PFSK-1 (cell line): ENCODE results near the gene OTUD1.

ENCODE experiments used
- FOXP2 ChIP-seq: optimal IDR thresholded peaks from 2 replicates; pipeline ENCODE3; 2011; ENCODE audit warnings: borderline replicate concordance, control low read depth, inconsistent platforms; ENCODE audit not compliant: insufficient read depth; ENCODE audit errors: extremely low read length, extremely low read depth
- POLR2AphosphoS5 ChIP-seq: IDR thresholded peaks from 2 replicates; pipeline ENCODE4 v1.6.1; 2012; ENCODE audit warnings: low read depth, mild to moderate bottlenecking, control low read depth, low read length, moderate library complexity
- SIN3A ChIP-seq: IDR thresholded peaks from 2 replicates; pipeline ENCODE4 v1.6.1; 2012; ENCODE audit warnings: mild to moderate bottlenecking, low read length, moderate library complexity, borderline replicate concordance; ENCODE audit not compliant: insufficient read depth
- TAF1 ChIP-seq: IDR thresholded peaks from 2 replicates; pipeline ENCODE4 v1.6.1; 2012; ENCODE audit warnings: low read length, control low read depth, borderline replicate concordance; ENCODE audit not compliant: insufficient read depth
- TF ChIP-seq, protein P1 (sequence below), 2 experiments: IDR thresholded peaks; 2 replicates each; pipeline versions ENCODE4 v1.6.1 to v1.8.0; 2011 to 2012; ENCODE audit warnings: low read depth in 2 of 2, low read length in 2 of 2, control low read depth in 1 of 2, inconsistent platforms in 1 of 2, mild to moderate bottlenecking in 1 of 2, moderate library complexity in 1 of 2; ENCODE audit not compliant: insufficient read depth in 1 of 2

Gene OTUD1

DNA sequence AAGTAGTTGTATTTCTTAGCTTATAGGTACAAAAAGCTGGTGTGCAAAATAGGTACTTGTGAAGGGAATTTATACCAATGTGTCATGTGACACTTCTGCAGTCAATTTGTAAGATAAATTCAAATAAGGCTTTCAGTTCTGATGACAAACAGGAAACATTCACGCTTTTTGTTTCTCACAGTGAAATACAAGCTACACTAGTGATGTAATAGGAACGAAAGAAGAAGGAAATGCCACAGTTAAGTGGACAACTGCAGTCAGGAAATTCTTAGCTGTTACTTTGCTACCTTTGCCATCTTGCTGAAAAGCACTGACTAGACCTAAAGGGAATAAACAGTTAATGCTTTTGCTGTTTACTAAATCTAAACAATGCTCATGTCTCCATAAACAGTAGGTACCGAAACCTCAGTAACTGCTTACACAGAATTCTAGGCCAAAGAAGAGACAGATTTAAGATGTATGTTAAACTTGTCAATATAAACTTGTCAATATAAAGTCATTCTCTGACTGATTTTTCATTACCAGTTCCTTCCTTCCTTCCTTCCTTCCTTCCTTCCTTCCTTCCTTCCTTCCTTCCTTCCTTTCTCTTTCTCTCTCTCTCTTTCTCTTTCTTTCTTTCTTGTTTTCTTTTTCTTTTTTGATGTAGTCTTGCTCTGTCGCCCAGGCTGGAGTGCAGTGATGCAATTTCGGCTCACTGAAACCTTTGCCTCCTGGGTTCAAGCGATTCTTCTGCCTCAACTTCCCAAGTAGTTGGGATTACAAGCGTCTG lies 10.1 kb downstream of the OTUD1 start:
- TF ChIP-seq SIN3A (no peak), POLR2AphosphoS5 (no peak), TAF1 (no peak), FOXP2 (no peak)
- TF ChIP-seq, protein P1, sequence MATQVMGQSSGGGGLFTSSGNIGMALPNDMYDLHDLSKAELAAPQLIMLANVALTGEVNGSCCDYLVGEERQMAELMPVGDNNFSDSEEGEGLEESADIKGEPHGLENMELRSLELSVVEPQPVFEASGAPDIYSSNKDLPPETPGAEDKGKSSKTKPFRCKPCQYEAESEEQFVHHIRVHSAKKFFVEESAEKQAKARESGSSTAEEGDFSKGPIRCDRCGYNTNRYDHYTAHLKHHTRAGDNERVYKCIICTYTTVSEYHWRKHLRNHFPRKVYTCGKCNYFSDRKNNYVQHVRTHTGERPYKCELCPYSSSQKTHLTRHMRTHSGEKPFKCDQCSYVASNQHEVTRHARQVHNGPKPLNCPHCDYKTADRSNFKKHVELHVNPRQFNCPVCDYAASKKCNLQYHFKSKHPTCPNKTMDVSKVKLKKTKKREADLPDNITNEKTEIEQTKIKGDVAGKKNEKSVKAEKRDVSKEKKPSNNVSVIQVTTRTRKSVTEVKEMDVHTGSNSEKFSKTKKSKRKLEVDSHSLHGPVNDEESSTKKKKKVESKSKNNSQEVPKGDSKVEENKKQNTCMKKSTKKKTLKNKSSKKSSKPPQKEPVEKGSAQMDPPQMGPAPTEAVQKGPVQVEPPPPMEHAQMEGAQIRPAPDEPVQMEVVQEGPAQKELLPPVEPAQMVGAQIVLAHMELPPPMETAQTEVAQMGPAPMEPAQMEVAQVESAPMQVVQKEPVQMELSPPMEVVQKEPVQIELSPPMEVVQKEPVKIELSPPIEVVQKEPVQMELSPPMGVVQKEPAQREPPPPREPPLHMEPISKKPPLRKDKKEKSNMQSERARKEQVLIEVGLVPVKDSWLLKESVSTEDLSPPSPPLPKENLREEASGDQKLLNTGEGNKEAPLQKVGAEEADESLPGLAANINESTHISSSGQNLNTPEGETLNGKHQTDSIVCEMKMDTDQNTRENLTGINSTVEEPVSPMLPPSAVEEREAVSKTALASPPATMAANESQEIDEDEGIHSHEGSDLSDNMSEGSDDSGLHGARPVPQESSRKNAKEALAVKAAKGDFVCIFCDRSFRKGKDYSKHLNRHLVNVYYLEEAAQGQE (IDR thresholded peaks at IDR 0.05; ENCODE audit: insufficient read depth in 1 of 2, low read depth in 2 of 2, low read length in 2 of 2) = no peak

DNA sequence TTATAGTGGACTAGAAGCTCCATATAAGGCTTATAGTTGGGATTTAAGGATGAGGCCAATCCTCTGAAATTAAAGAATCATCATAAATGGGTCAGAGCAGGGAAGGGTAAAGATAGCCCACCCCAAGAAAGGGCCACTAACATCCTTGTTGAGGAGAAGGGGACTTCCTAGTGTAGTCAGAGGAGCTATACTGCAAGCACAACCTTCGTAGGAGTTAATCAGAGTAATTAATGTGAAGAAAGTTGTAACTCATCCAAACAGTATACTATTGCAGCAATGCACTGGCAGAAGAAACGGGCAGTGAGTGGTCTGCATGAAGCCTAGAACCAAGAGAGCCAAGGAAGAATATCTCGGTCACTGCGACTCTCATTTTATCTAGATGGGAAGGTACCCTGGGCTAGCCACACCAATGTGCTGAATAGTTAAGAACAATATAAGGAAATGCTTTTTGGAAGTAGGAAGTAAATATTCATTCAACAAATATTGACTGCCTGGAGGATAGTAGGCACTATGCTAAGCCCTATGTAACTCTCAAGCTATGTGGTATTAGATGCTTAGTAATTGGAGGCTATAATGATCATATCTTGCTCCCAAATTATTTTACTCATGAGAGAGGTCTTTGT lies 13.3 kb downstream of the OTUD1 start:
- TF ChIP-seq, protein P1 (IDR thresholded peaks at IDR 0.05; ENCODE audit: insufficient read depth in 1 of 2, low read depth in 2 of 2, low read length in 2 of 2) = no peak
- TF ChIP-seq TAF1 (no peak), SIN3A (no peak), FOXP2 (no peak), POLR2AphosphoS5 (no peak)

DNA sequence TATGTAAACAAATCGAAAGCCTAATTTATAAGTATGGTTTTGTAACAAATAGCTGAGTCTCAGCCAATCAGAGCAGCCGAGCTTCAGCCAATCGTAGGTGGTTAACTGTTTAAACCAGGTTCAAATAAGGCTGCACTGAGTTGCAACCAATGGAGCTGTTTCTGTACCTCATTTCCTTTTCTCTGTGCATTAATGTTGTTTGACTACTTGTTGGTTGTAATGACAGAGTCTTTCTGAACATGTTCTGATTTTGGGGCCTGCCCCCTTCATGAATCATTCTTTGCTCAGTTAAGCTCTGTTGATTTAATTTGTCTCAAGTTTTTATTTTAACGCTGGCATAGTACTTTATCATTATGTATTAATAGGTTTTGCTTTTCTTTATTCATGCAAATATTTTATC lies 14.6 kb downstream of the OTUD1 start:
- no peak for TF ChIP-seq TAF1
- TF ChIP-seq POLR2AphosphoS5 = no peak
- no peak for TF ChIP-seq FOXP2
- TF ChIP-seq, protein P1 (IDR thresholded peaks at IDR 0.05; ENCODE audit: insufficient read depth in 1 of 2, low read depth in 2 of 2, low read length in 2 of 2) = no peak
- TF ChIP-seq SIN3A = no peak

DNA sequence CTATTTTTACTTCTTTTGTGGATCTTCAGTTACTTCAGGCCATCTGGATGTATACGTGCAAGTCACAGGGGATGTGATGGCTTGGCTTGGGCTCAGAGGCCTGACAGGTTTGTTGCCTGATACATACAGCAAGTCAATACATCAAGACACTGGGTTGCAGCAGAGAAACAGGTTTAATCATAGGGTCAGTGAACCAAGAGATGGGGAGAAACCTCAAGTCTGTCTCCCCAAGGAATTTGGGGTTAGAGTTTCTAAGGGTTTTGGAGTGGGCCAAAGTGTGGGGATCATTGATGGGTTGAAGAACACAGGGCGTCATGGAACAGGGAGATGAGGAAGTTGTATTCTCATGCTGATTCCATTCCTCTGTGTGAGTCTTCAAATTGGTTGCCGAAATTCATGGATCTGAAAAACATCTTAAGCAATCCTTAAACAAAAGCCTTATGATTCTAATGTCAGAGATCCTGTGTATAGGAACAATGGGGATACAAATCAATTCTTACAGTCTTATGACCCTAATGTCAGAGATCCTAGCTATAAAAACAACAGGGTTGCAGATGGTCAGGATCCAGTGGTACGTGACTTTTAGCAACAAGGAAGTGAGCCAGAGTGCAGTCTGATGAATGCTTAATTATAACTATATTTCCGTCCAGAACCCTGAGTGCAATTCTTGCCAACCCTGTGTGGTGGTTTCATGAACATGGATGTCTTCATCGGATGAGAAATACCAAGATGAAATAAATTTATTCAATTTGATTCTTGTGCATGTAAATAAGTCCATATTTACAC lies 18.9 kb downstream of the OTUD1 start:
- TF ChIP-seq FOXP2 = no peak
- TF ChIP-seq SIN3A = no peak
- TF ChIP-seq TAF1 = no peak
- TF ChIP-seq POLR2AphosphoS5 = no peak

DNA sequence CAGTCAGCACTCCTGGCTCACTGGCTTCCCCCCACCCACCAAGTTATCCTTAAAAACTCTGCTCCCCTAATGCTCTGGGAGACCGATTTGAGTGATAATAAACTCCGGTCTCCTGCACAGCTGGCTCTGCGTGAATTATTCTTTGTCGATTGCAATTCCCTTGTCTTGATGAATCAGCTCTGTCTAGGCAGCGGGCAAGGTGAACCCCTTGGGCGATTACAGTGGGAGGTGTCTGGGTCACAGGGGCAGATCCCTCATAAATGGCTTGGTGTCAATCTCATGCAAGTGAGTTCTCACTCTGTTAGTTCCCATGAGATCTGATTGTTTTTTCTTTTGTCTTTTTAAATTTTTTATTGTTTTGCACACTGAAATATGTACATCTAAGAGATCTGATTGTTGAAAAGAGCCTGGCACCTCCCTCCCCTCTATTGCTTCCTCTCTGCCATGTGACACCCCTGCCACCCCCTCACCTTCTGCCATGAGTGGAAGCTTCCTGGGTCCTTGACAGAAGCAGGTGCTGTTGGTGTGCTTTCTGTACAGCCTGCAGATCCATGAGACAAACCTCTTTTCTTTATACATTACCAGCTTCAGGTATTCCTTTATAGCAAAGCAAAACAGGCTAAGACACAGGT lies 20.5 kb downstream of the OTUD1 start:
- TF ChIP-seq, protein P1 (IDR thresholded peaks at IDR 0.05; ENCODE audit: insufficient read depth in 1 of 2, low read depth in 2 of 2, low read length in 2 of 2) = no peak
